Endothelial cell of umbilical vein (primary cell): ENCODE results near the gene STON2.

ENCODE experiments used
- EZH2 ChIP-seq: IDR thresholded peaks from 2 replicates; pipeline ENCODE4 v1.6.1; 2012; ENCODE audit warnings: borderline replicate concordance, low read depth, mild to moderate bottlenecking, moderate library complexity, low read length, inconsistent platforms; ENCODE audit not compliant: severe bottlenecking
- POLR2A ChIP-seq: IDR thresholded peaks from 2 replicates; pipeline ENCODE4 v1.6.1; 2012; ENCODE audit warnings: low read depth, mild to moderate bottlenecking, control low read depth, low read length
- TF ChIP-seq, protein P1 (sequence below), 2 donors: IDR thresholded peaks; 1 replicate in 1 of 2; 2 replicates in 1 of 2; pipeline ENCODE4 v1.5.1; 2011; ENCODE audit warnings: low read length in 2 of 2, mild to moderate bottlenecking in 2 of 2, moderate library complexity in 2 of 2, control low read depth in 1 of 2, inconsistent platforms in 1 of 2, low read depth in 1 of 2; ENCODE audit not compliant: insufficient read depth in 1 of 2; ENCODE audit errors: extremely low read depth in 1 of 2

DNA sequence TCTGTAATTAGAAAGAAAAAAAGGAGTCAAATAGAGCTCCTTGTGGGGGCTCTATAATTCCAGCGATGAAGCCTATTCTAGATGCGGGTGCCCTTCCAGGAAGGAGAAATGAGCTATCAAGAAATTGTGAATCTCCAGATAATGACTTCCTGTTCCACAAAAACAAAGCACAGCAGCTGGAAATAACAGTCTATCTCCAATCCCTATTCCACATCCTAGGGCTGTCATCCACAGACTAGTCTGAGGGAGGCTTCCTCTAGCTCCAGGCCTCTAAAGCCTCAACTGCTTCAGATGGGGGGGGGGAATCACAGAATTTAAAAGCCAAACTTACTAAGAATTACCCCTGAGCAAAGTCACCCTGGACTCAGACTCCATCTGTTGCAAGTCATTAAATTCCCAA lies 102.0 kb downstream of the STON2 start:
- TF ChIP-seq, protein P1, sequence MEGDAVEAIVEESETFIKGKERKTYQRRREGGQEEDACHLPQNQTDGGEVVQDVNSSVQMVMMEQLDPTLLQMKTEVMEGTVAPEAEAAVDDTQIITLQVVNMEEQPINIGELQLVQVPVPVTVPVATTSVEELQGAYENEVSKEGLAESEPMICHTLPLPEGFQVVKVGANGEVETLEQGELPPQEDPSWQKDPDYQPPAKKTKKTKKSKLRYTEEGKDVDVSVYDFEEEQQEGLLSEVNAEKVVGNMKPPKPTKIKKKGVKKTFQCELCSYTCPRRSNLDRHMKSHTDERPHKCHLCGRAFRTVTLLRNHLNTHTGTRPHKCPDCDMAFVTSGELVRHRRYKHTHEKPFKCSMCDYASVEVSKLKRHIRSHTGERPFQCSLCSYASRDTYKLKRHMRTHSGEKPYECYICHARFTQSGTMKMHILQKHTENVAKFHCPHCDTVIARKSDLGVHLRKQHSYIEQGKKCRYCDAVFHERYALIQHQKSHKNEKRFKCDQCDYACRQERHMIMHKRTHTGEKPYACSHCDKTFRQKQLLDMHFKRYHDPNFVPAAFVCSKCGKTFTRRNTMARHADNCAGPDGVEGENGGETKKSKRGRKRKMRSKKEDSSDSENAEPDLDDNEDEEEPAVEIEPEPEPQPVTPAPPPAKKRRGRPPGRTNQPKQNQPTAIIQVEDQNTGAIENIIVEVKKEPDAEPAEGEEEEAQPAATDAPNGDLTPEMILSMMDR (IDR thresholded peaks at IDR 0.05; ENCODE audit: extremely low read depth in 1 of 2, insufficient read depth in 1 of 2, low read depth in 1 of 2, low read length in 2 of 2), result no peak
- TF ChIP-seq POLR2A (no peak), EZH2 (no peak)
